H4 (cell line): Measurements from ENCODE around the gene PIP5K1B. TPM values are rescaled to one million over a fixed set of nuclear protein-coding genes. Genes with fewer than 3 reads are reported as not detected.

Experiments used
- DNase-seq: peaks from one replicate; pipeline ENCODE4 v3.0.0-alpha.2; 2015; ENCODE audit warnings: low spot score
- total RNA-seq: library from RNA; depleted of rRNA; stranded (reverse); fragments of >200 nt; shearing (Covaris generic); gene quantifications from 2 replicates; pipeline ENCODE4 v1.2.3, GENCODE V29; 2014

The PIP5K1B gene
- total RNA-seq, 1 experiment from 2014 or later = not detected

DNA sequence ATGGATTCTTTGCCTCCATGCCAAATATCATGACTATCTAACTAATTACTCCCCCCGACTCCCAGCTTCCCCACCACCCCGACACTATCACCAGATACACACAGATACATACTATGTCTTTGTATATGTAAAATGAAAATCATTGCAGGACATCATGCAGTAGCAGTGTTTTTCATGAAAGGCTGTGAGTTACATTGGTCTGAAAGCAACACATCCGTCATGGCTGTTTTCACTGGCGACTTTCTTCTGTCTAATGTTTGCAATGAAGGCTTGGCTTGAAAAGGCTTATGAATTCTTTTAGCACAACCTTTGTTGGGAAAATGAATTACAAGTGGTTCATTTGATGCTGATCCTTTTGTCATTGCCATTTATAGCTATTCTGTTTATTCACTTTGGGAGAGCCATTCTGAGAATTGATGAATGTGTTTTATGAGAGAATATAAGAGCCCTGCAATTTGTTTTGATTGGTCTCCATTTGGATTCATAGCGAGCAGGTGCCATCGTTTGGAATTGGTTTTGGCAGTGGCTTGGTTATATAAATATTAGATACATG is 103.4 kb downstream of the PIP5K1B start:
- no peak for DNase-seq

DNA sequence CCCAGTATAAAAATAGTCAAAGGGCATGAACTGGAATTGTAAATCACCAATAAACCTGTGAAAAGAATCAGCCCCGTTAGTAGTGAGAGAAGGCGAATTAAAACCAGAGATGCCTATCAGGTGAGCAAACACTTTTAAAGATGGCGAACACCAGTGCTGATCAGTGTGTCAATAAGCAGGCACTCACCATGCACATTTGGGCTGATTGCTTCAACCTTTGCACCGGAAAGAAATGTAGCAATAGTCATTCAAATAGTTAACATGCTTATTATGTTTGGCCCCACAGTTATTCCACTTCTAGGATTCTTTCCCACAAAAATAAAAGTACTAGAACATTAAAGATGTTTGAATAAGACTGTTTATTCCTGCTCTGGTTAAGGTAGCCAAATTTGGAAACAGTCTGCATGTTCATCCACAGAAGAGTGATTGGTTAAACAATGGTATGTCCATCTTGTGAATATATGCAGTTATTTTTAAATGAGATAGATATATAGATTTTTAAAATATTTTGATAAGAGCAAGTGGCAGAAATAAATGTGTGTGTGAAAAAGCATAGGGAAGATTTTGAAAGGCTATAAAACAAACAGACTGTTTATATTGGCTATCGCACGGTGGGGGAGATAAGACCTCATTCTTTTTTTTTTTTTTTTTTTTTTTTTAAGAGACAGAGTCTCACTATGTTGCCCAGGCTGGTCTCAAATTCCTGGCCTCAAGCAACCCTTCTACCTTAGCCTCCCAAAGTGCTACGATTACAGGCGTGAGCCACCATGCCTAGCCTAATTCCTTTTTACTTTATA is 112.2 kb downstream of the PIP5K1B start:
- no peak for DNase-seq

- DNase-seq = no peak
Observed at GRCh38 chr9:68819065-68819464, 114.0 kb downstream of the PIP5K1B start.

DNA sequence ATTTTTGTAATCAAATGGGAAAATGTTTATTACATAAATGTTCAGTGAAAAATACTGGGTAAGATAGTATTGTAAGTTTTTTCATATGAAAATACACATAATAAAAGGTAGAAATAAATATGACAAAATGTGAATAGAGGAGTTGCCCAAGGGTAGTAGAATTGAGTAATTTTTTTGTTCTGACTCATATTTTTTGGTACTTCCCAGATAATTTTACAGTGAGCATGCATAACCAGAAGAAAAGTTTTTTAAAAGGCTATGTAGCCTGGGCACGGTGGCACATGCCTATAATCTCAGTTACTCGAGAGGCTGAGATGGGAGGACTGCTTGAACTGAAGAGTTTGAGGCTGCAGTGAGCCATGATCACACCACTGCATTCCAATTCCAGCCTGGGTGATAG is 116.9 kb downstream of the PIP5K1B start:
- DNase-seq = no peak

DNA sequence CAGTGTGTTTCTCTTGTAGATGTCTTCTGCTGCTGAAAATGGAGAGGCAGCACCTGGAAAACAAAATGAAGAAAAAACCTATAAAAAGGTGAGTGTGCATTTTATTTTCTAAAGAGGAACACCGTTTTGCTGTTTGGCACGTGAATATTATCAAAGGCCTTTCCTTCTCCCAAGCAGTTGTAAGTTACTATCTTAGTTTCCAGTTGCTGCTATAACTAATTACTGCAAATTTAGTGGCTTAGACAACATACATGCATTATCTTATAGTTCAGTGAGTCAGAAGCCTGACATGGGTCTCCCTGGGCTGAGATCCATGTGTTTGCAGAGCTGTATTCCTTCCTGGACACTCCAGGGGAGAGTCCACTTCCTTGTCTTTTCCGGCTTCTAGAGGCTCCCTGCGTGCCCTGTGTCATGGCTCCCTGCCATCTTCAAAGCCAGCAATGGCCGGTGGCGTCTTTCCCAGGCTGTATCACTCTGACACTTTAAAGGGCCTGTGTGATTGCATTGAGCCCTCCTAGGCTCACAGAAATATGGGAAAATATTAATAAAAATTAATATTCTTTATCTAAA is 117.6 kb downstream of the PIP5K1B start:
- DNase-seq = no peak

DNA sequence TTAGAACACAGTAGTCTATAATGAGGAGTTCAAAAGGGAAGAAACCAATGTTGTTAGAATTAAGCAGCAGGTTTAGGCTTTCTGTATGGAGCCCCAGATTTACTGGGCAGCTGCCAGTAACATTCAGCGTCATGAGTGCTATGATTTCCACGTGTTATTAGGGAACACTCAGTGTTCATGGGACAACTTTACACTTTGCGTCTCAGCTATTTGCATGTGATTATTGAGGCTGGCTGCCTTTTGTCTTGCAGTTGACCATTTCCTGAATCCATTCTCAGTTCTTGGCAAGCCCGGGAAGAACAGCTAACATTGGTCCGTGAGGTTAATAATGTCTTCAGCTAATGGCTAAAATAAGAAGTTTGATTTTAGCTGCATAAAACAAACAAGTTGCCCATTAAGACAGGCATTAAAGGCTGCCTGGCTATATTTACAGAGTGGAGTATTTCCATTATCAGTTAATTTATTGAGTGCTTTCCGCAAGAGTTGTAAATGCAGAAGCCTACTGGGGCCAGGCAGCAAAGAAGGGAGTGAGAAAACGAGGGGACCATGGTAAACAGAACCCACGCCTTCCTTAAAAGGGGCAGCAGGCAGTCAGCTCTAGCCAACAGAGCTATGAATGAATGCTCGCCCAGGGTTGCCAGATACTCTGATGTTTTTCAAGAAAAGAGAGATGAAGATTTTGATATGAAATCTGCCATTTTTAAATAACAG is 120.9 kb downstream of the PIP5K1B start:
- no peak for DNase-seq

GRCh38 chr9:68827837-68828744 is 123.1 kb downstream of the PIP5K1B start:
- no peak for DNase-seq

- no peak for DNase-seq
Observed at GRCh38 chr9:68832101-68832500, 127.1 kb downstream of the PIP5K1B start.

DNA sequence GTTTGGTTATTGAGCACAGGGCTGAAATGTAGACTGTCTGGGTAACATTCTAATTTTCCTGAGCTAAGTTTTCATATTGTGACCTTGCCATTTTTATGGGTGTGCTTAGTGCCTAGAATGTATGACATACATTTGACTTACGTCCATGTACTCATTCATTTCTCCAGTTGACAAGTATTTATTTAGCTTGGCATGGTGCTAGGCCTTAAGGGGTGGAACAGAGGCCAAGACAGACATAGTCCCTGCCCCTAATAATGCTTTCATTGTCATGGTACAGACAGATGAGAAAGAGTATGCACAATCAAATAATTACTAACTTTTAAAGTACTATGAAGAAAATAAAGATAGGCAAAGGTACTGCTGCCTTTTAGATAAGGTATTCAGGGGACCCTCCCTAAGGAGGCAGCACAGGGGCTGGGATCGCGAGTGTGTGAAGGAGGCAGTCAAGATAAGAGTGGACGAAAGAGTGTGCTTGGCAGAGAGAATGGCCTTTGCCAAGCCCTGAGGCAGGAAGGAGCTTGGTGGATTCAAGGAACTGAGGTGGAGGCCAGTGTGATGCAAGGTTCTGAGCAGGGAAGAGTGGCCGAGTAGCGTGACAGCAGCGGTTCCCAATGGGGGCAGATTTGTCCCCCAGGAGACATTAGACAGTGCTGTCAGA is 128.0 kb downstream of the PIP5K1B start:
- DNase-seq = no peak

GRCh38 chr9:68834931-68835520 is 130.0 kb downstream of the PIP5K1B start:
- DNase-seq = no peak

- DNase-seq = no peak
Observed at GRCh38 chr9:68836788-68837187, 131.7 kb downstream of the PIP5K1B start.

- DNase-seq = no peak
Observed at GRCh38 chr9:68838245-68838644, 133.2 kb downstream of the PIP5K1B start.

DNA sequence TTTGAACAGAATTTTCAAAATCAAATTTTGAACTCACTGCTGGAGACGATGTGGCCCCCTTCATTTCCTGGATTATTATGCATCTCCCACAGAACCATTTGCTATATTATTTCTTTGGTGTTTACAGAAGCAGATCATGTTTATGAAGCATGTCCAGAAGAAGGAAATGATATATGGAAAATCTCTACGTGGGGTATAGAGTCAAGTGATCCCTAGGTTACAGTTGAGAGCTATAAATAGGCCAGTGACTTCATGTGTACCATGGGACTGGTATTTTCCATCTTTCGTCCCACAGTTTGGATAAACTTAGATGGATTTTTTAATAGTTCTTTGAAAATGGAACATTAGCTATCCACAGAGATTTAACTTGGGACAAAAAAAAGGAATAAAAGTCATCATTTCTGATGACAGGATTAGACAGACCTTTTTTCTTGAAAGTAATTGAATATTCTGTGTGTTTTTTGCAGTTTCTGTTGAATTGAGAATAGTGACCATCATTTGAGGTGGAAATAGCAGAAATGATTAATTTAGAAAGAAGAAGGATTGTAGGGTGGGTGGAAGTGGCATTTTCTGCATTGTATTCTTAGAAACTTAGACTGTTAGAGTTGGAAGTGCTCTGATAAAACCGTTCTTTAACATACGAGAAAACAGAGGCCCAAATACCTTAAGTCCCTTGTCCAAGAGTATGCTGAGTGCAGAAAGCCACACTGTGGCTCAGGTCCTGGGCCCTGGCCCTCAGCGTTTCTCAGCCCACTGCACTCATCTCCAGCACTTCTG is 136.4 kb downstream of the PIP5K1B start:
- DNase-seq = no peak

DNA sequence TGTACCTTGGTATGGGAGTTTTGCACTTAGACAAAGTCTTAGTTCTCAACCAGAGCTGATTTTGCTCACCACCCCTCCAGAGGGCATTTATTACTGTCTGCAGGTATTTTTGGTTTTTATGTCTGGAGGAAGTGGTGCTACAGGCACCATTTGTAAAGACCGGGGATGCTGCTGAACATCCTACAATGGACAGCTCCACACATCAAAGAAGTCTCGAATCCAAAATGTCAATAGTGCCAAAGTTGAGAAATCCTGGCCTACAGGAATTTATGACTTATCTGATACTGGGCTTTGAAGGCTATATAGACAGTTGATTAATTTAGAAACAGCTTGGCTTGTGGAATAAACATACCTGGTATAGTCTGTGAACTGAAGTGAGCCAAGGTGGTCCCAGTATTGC is 137.5 kb downstream of the PIP5K1B start:
- DNase-seq = no peak

- DNase-seq = no peak
Observed at GRCh38 chr9:68843239-68843638, 138.2 kb downstream of the PIP5K1B start.

DNA sequence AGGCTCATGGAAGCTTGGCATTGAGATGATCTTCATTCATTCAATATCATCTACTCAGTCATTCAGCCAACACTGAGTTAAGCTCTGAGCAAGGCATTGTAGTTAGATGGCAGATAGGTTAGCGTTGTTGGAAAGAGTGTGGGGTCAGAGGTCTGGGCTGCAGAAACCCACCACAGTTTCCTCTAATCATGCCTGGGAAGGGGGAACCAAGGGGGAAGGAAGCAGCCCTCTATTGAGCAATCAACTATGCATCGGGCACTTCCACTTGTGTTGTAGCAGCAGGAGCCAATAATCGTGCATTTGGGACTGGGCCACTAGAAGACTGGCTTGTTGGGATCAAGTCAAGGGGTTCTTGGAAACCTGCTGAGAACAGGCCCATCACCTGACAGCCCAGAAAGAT is 139.1 kb downstream of the PIP5K1B start:
- no peak for DNase-seq

- no peak for DNase-seq
Observed at GRCh38 chr9:68844631-68845612, 139.9 kb downstream of the PIP5K1B start.

GRCh38 chr9:68847765-68848164 is 142.7 kb downstream of the PIP5K1B start:
- DNase-seq = no peak

- no peak for DNase-seq
Observed at GRCh38 chr9:68851657-68852056, 146.6 kb downstream of the PIP5K1B start.
